HEK293 (cell line): Measurements from ENCODE around the gene ARHGAP10.

Source experiments
- EGR2 ChIP-seq: fragments of 450-650 bp; formaldehyde crosslinking; IDR thresholded peaks from 2 replicates; pipeline ENCODE4 v1.5.1; 2016; ENCODE audit warnings: low read depth, missing biosample characterization, missing genetic modification characterization
- REST ChIP-seq: fragments of 450-650 bp; formaldehyde crosslinking; IDR thresholded peaks from 2 replicates; pipeline ENCODE4 v1.5.1; 2016; ENCODE audit warnings: missing biosample characterization, missing genetic modification characterization

- TF ChIP-seq EGR2 (no peak), REST (tag by site-specific recombination) (no peak)
Observed at GRCh38 chr4:147958057-147958456, 226.2 kb downstream of the ARHGAP10 start.
